H1 (cell line): ENCODE data around the gene PCP4. TPM values are rescaled to one million over a fixed set of nuclear protein-coding genes. Genes with fewer than 3 reads are reported as not detected.

ENCODE experiments used
- CTCF ChIA-PET: fragments of 300-600 bp; sonication (Branson Sonifier 250); formaldehyde crosslinking; loops from one replicate; lab custom pipeline; 2021; ENCODE audit not compliant: partially characterized antibody; lab: Charles Lee
- POLR2A ChIA-PET: fragments of 300-600 bp; sonication (Branson Sonifier 250); formaldehyde crosslinking; loops from one replicate; lab custom pipeline; 2021; ENCODE audit warnings: inconsistent platforms; ENCODE audit not compliant: partially characterized antibody; lab: Charles Lee
- DNase-seq, 2 experiments: peaks; one replicate each; pipeline versions ENCODE4 v3.0.0 to v3.0.0-alpha.2; 2010 to 2022; ENCODE audit warnings: low spot score in 2 of 2, low read depth in 1 of 2, mixed read lengths in 1 of 2
- FAIRE-seq: peaks from 2 replicates; lab custom pipeline; 2011; peaks lifted over from hg19 to GRCh38; lab: Jason Lieb, UNC
- H2AFZ ChIP-seq: 2 replicates; pipeline ENCODE4 v1.8.1; 2012; ENCODE audit warnings: low read length, inconsistent platforms
- H2AK5ac ChIP-seq: 2 replicates; pipeline ENCODE4 v1.6.1; 2013; ENCODE audit warnings: low read depth, low read length
- H2BK120ac ChIP-seq: replicated peaks from 2 replicates; pipeline ENCODE3; 2013; ENCODE audit warnings: low read depth, low read length, inconsistent platforms
- H2BK12ac ChIP-seq: 2 replicates; pipeline ENCODE4 v1.6.1; 2013; ENCODE audit warnings: low read depth, low read length
- H2BK15ac ChIP-seq: 2 replicates; pipeline ENCODE4 v1.6.1; 2013; ENCODE audit warnings: low read length
- H2BK20ac ChIP-seq: 2 replicates; pipeline ENCODE4 v1.6.1; 2013; ENCODE audit warnings: low read length
- H2BK5ac ChIP-seq: 2 replicates; pipeline ENCODE4 v1.6.1; 2013; ENCODE audit warnings: low read depth, low read length
- H3K14ac ChIP-seq: 2 replicates; pipeline ENCODE4 v1.6.1; 2013; ENCODE audit warnings: inconsistent platforms; ENCODE audit not compliant: insufficient read length
- H3K18ac ChIP-seq: 2 replicates; pipeline ENCODE4 v1.6.1; 2013; ENCODE audit warnings: low read length; ENCODE audit errors: extremely low read depth
- H3K23ac ChIP-seq: 2 replicates; pipeline ENCODE4 v1.6.1; 2013; ENCODE audit warnings: inconsistent platforms; ENCODE audit not compliant: insufficient read length
- H3K23me2 ChIP-seq: 2 replicates; pipeline ENCODE4 v1.6.1; 2013; ENCODE audit warnings: low read depth, low read length
- H3K27ac ChIP-seq: 2 replicates; pipeline ENCODE4 v1.6.1; 2011; ENCODE audit warnings: low read depth, low read length, inconsistent platforms
- H3K27me3 ChIP-seq, 4 experiments: replicated peaks in 1 of 4; 1 replicate in 1 of 4; 2 replicates in 3 of 4; pipeline versions ENCODE4 v1.6.1 to v1.8.1; 2011 to 2013; ENCODE audit warnings: low read length in 3 of 4, mild to moderate bottlenecking in 3 of 4, inconsistent platforms in 2 of 4, mixed read lengths in 2 of 4, moderate library complexity in 1 of 4; ENCODE audit not compliant: control insufficient read depth in 3 of 4, insufficient read depth in 3 of 4; ENCODE audit errors: extremely low read depth in 1 of 4
- H3K36me3 ChIP-seq, 4 experiments: 2 replicates each; pipeline versions ENCODE4 v1.6.1 to v1.8.1; 2011 to 2013; ENCODE audit warnings: mild to moderate bottlenecking in 4 of 4, low read length in 3 of 4, moderate library complexity in 2 of 4, control low read depth in 1 of 4, inconsistent platforms in 1 of 4; ENCODE audit not compliant: insufficient read depth in 4 of 4, control insufficient read depth in 2 of 4
- H3K4ac ChIP-seq: replicated peaks from 2 replicates; pipeline ENCODE3; 2013; ENCODE audit warnings: low read length, low read depth, mixed read lengths, inconsistent platforms; ENCODE audit not compliant: insufficient read length
- H3K4me1 ChIP-seq, 4 experiments: replicated peaks in 1 of 4; 1 replicate in 1 of 4; 2 replicates in 3 of 4; pipeline versions ENCODE4 v1.6.1 to v1.8.1; 2011 to 2013; ENCODE audit warnings: low read length in 3 of 4, inconsistent platforms in 2 of 4, mixed read lengths in 1 of 4; ENCODE audit not compliant: insufficient read depth in 4 of 4, control insufficient read depth in 3 of 4
- H3K4me2 ChIP-seq, 2 experiments: 2 replicates each; pipeline versions ENCODE4 v1.6.1 to v1.8.1; 2011 to 2013; ENCODE audit warnings: low read depth in 2 of 2, low read length in 2 of 2, control low read depth in 1 of 2, inconsistent platforms in 1 of 2, mild to moderate bottlenecking in 1 of 2; ENCODE audit not compliant: insufficient read depth in 1 of 2
- H3K4me3 ChIP-seq, 4 experiments: fragments of 200-600, 300-600 bp in 1 of 4; sonication (generic), shearing (Covaris generic), sonication (Bioruptor Twin) in 1 of 4; 2 replicates each; pipeline versions ENCODE4 v1.5.1 to v1.8.1; 2011 to 2016; ENCODE audit warnings: low read length in 4 of 4, low read depth in 3 of 4, control low read depth in 2 of 4, inconsistent platforms in 2 of 4, mild to moderate bottlenecking in 2 of 4, mixed read lengths in 1 of 4, moderate library complexity in 1 of 4; ENCODE audit not compliant: insufficient read depth in 2 of 4; ENCODE audit errors: extremely low read depth in 1 of 4
- H3K56ac ChIP-seq: replicated peaks from 2 replicates; pipeline ENCODE3; 2013; ENCODE audit warnings: low read depth, mild to moderate bottlenecking, mixed read lengths, low read length, inconsistent platforms; ENCODE audit not compliant: insufficient read length
- H3K79me1 ChIP-seq: 2 replicates; pipeline ENCODE4 v1.6.1; 2013; ENCODE audit warnings: low read depth, low read length, control low read depth
- H3K79me2 ChIP-seq, 2 experiments: 2 replicates each; pipeline versions ENCODE4 v1.6.1 to v1.8.1; 2012 to 2013; ENCODE audit warnings: low read length in 2 of 2, mild to moderate bottlenecking in 2 of 2, inconsistent platforms in 1 of 2; ENCODE audit not compliant: insufficient read depth in 2 of 2, control insufficient read depth in 1 of 2
- H3K9ac ChIP-seq, 4 experiments: replicated peaks in 1 of 4; 1 replicate in 1 of 4; 2 replicates in 3 of 4; pipeline versions ENCODE4 v1.6.1 to v1.8.1; 2011 to 2013; ENCODE audit warnings: low read depth in 3 of 4, low read length in 3 of 4, control low read depth in 2 of 4, mild to moderate bottlenecking in 2 of 4, moderate library complexity in 2 of 4, inconsistent platforms in 1 of 4; ENCODE audit errors: extremely low read depth in 1 of 4
- H3K9me3 ChIP-seq, 2 experiments: 2 replicates each; pipeline versions ENCODE4 v1.6.1 to v1.8.1; 2012 to 2013; ENCODE audit warnings: mild to moderate bottlenecking in 2 of 2, moderate library complexity in 2 of 2, control low read depth in 1 of 2, inconsistent platforms in 1 of 2, low read depth in 1 of 2, low read length in 1 of 2, mixed read lengths in 1 of 2; ENCODE audit not compliant: insufficient read depth in 2 of 2
- H4K20me1 ChIP-seq, 2 experiments: replicated peaks in 1 of 2; 2 replicates each; pipeline versions ENCODE3 to v1.8.1; 2011 to 2013; ENCODE audit warnings: inconsistent platforms in 2 of 2, low read length in 2 of 2, mild to moderate bottlenecking in 1 of 2; ENCODE audit not compliant: insufficient read depth in 2 of 2, control insufficient read depth in 1 of 2
- H4K5ac ChIP-seq: 2 replicates; pipeline ENCODE4 v1.6.1; 2013; ENCODE audit warnings: low read length, low read depth, mixed read lengths, inconsistent platforms; ENCODE audit not compliant: insufficient read length
- H4K8ac ChIP-seq: 2 replicates; pipeline ENCODE4 v1.8.0; 2013; ENCODE audit warnings: mild to moderate bottlenecking, moderate library complexity, low read length, inconsistent platforms; ENCODE audit not compliant: insufficient read depth; ENCODE audit errors: extremely low read depth
- H4K91ac ChIP-seq: replicated peaks from 2 replicates; pipeline ENCODE3; 2013; ENCODE audit warnings: low read length, mixed read lengths, inconsistent platforms; ENCODE audit not compliant: insufficient read length
- BCL11A ChIP-seq, 2 experiments: IDR thresholded peaks; one replicate each; pipeline ENCODE4 v1.6.1; 2011; ENCODE audit warnings: low read depth in 2 of 2, low read length in 2 of 2, mild to moderate bottlenecking in 2 of 2
- CEBPB ChIP-seq: IDR thresholded peaks from 2 replicates; pipeline ENCODE4 v1.6.1; 2012; ENCODE audit warnings: low read depth, low read length
- EP300 ChIP-seq, 2 experiments: IDR thresholded peaks; 1 replicate in 1 of 2; 2 replicates in 1 of 2; pipeline ENCODE4 v1.6.1; 2011 to 2012; ENCODE audit warnings: low read depth in 2 of 2, low read length in 2 of 2, mild to moderate bottlenecking in 2 of 2, borderline replicate concordance in 1 of 2, inconsistent platforms in 1 of 2, moderate library complexity in 1 of 2
- EZH2 ChIP-seq: fragments of 200-600 bp; sonication (generic); IDR thresholded peaks from 2 replicates; pipeline ENCODE4 v1.7.1; 2012; ENCODE audit warnings: low read depth, mild to moderate bottlenecking, moderate library complexity, low read length, inconsistent platforms; ENCODE audit not compliant: severe bottlenecking
- FOSL1 ChIP-seq: IDR thresholded peaks from 2 replicates; pipeline ENCODE4 v1.6.1; 2011; ENCODE audit warnings: mild to moderate bottlenecking, low read depth, low read length, moderate library complexity; ENCODE audit not compliant: insufficient read depth
- HDAC2 ChIP-seq, 2 experiments: fragments of 300-600 bp in 1 of 2; sonication (generic) in 1 of 2; IDR thresholded peaks; 2 replicates each; pipeline ENCODE4 v1.6.1; 2011 to 2012; ENCODE audit warnings: low read depth in 2 of 2, low read length in 2 of 2, mild to moderate bottlenecking in 2 of 2, moderate library complexity in 2 of 2, borderline replicate concordance in 1 of 2, inconsistent platforms in 1 of 2
- JUND ChIP-seq: IDR thresholded peaks from 2 replicates; pipeline ENCODE4 v1.6.1; 2011; ENCODE audit warnings: mild to moderate bottlenecking, improper control_type of control experiment, low read length
- MAFK ChIP-seq: IDR thresholded peaks from 2 replicates; pipeline ENCODE4 v1.6.1; 2012; ENCODE audit warnings: low read depth, mild to moderate bottlenecking, improper control_type of control experiment, low read length
- POLR2A ChIP-seq, 2 experiments: IDR thresholded peaks; 1 replicate in 1 of 2; 2 replicates in 1 of 2; pipeline ENCODE4 v1.6.1; 2011; ENCODE audit warnings: low read depth in 2 of 2, low read length in 2 of 2, mild to moderate bottlenecking in 2 of 2; ENCODE audit errors: control extremely low read depth in 1 of 2
- POU5F1 ChIP-seq: IDR thresholded peaks from 2 replicates; pipeline ENCODE4 v1.6.1; 2011; ENCODE audit warnings: low read depth, mild to moderate bottlenecking, low read length, moderate library complexity
- SIRT6 ChIP-seq: IDR thresholded peaks from one replicate; pipeline ENCODE4 v1.7.1; 2012; ENCODE audit warnings: low read length, inconsistent platforms
- SP1 ChIP-seq: IDR thresholded peaks from 2 replicates; pipeline ENCODE4 v1.6.1; 2011; ENCODE audit warnings: low read depth, low read length
- YY1 ChIP-seq: IDR thresholded peaks from 2 replicates; pipeline ENCODE4 v1.6.1; 2011; ENCODE audit warnings: low read depth, mild to moderate bottlenecking, low read length
- WGBS, 2 experiments: shearing (Covaris generic) in 1 of 2; methylation state at CpG; one replicate each; pipeline versions ENCODE4 v1.1.6 to v1.1.7; 2013 to 2015; ENCODE audit warnings: low lambda C conversion rate in 2 of 2, mixed read lengths in 2 of 2, inconsistent platforms in 1 of 2, low coverage in 1 of 2, missing lambda C conversion rate in 1 of 2; ENCODE audit not compliant: insufficient replicate concordance in 2 of 2, insufficient coverage in 1 of 2, insufficient read length in 1 of 2; ENCODE audit errors: extremely low coverage in 1 of 2, missing lambda C conversion rate in 1 of 2; 5-methylcytosine and 5-hydroxymethylcytosine counted together
- polyA plus RNA-seq, 7 experiments: library from polyadenylated mRNA; depleted of rRNA in 3 of 7; stranded (reverse) in 5 of 7; unstranded in 2 of 7; fragments of >200 nt in 5 of 7; fragments of 200-250 nt in 2 of 7; gene quantifications; 1 replicate in 5 of 7; 2 replicates in 1 of 7; 4 replicates in 1 of 7; pipeline versions ENCODE4 v1.2.1 to v1.2.3, GENCODE V29; 2011 to 2013; ENCODE audit warnings: missing spikeins in 2 of 7, mixed read lengths in 2 of 7
- total RNA-seq: library from RNA; stranded (reverse); fragmentation: NEBNext Ultra II Directional; extraction: Animal tissue kit (Norgen Biotek cat#: 25700); gene quantifications from 2 replicates; pipeline ENCODE4 v1.2.1, GENCODE V29; 2021

Gene PCP4
- total and polyA plus RNA-seq, 2 of the 8 experiments (the other 6 are each of a cell fraction or from before 2014, with no cell fraction given): 1.8 to 2.4 TPM

- Histone ChIP-seq H2AK5ac (no peak overlapping the region), H2BK15ac (no peak overlapping the region), H4K5ac (no peak overlapping the region), H3K23me2 (no peaks in the 10 kb centered on the region), H4K8ac (no peak overlapping the region), H2BK5ac (no peak overlapping the region), H3K27me3 (no peaks in the 10 kb centered on the region), H3K9ac (no peak overlapping the region), H3K9me3 (peaks cover 0 to 8% of the 10 kb centered on the region in 2 experiments; a peak in 2 of 4 replicates), H2BK12ac (no peak overlapping the region), H3K36me3 (no peaks in the 10 kb centered on the region), H3K27ac (no peak overlapping the region), H3K4me2 (no peak overlapping the region), H3K79me2 (no peaks in the 10 kb centered on the region), H3K4ac (no peak overlapping the region), H3K14ac (no peak overlapping the region), H2BK120ac (no peak overlapping the region), H3K56ac (no peak overlapping the region), H2BK20ac (no peak overlapping the region), H3K18ac (no peak overlapping the region), H3K23ac (no peak overlapping the region), H4K91ac (no peak overlapping the region), H2AFZ (no peak overlapping the region), H3K79me1 (no peaks in the 10 kb centered on the region), H3K4me3 (no peak overlapping the region), H3K4me1 (no peaks in the 10 kb centered on the region), H4K20me1 (no peaks in the 10 kb centered on the region)
- WGBS, 2 experiments: 88% methylated on average over 1 of the region's 1 CpG; no CpG with 5 or more reads in 1 of the 2 experiments
- ChIA-PET CTCF (no interaction called here), POLR2A (interaction anchor here (0.5 to 0.7 kb wide), 2 partner anchors 27 to 202 kb away, joined by 3 to 4 read pairs; no protein-coding TSS in a partner anchor)
- no peak for TF ChIP-seq CEBPB
- TF ChIP-seq POLR2A (IDR thresholded peaks at IDR 0.05; ENCODE audit: control extremely low read depth in 1 of 2, low read depth in 2 of 2, low read length in 2 of 2): no peak
- no peak for TF ChIP-seq MAFK
- no peak for TF ChIP-seq EP300 (IDR thresholded peaks at IDR 0.05; ENCODE audit: borderline replicate concordance in 1 of 2, low read depth in 2 of 2, low read length in 2 of 2)
- TF ChIP-seq SP1: no peak
- TF ChIP-seq EZH2: no peak
- no peak for TF ChIP-seq SIRT6
- TF ChIP-seq HDAC2 (IDR thresholded peaks at IDR 0.05; ENCODE audit: borderline replicate concordance in 1 of 2, low read depth in 2 of 2, low read length in 2 of 2): no peak
- TF ChIP-seq JUND: no peak
- no peak for TF ChIP-seq YY1
- no peak for TF ChIP-seq FOSL1
- no peak for TF ChIP-seq POU5F1
- TF ChIP-seq BCL11A (IDR thresholded peaks at IDR 0.05; ENCODE audit: low read depth in 2 of 2, low read length in 2 of 2): no peak
- FAIRE-seq (no peak), DNase-seq (no peak)
Measured at GRCh38 chr21:39961251-39961650, 94.0 kb downstream of the PCP4 start.
